ENCODE data around the gene ICA1. TPM values are rescaled to one million over a fixed set of nuclear protein-coding genes. Genes with fewer than 3 reads are reported as not detected.

The ICA1 gene
- total and polyA plus RNA-seq, 2 of the 4 experiments (the other 2 are of a cell fraction), result not detected

DNA sequence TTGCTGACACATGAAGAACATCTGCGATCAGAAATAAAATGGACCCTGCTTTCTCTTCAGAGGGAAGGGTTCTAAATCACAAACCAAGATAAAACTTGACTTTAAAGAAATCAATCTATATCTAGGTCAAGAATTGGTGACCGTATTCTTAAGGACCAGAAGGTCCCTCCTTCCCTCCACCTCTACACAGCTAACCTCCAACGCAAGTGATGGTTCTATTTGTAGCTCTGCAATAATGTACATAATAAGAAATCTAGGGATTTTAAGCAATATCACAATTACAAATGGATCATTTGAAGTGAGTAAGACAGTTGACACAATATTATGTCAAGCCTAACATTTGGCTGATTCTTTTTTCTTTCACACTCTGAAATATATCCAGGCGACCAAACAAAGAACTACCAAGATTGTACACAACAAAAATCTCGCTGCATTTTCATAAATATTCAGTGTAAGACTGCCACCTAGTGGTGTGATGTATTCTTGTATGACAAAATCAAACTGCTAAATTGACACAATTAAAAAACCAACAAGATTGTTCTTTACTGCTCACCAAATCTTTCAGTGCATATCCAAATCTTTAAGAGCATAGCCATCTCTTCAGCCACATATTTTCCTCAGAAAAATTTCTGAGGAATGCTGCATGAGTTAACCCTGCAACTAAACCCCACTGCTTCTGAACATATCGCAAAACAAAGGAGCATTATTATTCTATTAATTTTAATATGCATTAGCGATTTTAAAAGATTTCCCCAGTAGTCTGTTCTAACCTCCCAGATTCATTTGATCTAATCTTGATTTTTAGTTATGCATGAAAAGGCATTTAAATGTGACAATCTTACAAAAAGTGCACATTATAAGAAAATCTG lies 44.5 kb downstream of the ICA1 start:
- Histone ChIP-seq H3K79me1 (ENCODE audit: low read depth in 1 of 2, low read length in 2 of 2) (no peaks in the 10 kb centered on the region), H3K56ac (ENCODE audit: extremely low read depth, insufficient read depth, low read length) (no peak overlapping the region), H3K23ac (ENCODE audit: low read depth, low read length) (no peak overlapping the region), H3K9me1 (ENCODE audit: insufficient read depth, low read length) (no peaks in the 10 kb centered on the region), H3K4me1 (ENCODE audit: control insufficient read depth, insufficient read depth, low read length) (no peaks in the 10 kb centered on the region), H3K36me3 (ENCODE audit: control insufficient read depth, insufficient read depth, low read length) (no peaks in the 10 kb centered on the region), H2AK5ac (ENCODE audit: low read depth, low read length) (no peak overlapping the region), H3K9me3 (ENCODE audit: control insufficient read depth, insufficient read depth, low read length) (no peaks in the 10 kb centered on the region), H2BK120ac (ENCODE audit: low read depth, low read length) (no peak overlapping the region), H2BK5ac (ENCODE audit: low read depth, low read length, poor library complexity, severe bottlenecking) (no peak overlapping the region), H2AK9ac (replicated peaks; ENCODE audit: low read depth, low read length, poor library complexity) (no peak overlapping the region), H2BK15ac (ENCODE audit: low read depth, low read length) (no peak overlapping the region), H3K4me2 (ENCODE audit: low read depth, low read length) (no peak overlapping the region), H3K18ac (ENCODE audit: low read depth, low read length) (no peak overlapping the region), H2BK20ac (ENCODE audit: low read depth, low read length) (no peak overlapping the region), H4K91ac (ENCODE audit: insufficient read depth, low read depth, low read length) (no peak overlapping the region), H3K27ac (ENCODE audit: insufficient read depth, low read length) (no peak overlapping the region), H3K27me3 (ENCODE audit: control insufficient read depth, insufficient read depth, low read length) (no peaks in the 10 kb centered on the region), H4K5ac (ENCODE audit: low read depth, low read length) (no peak overlapping the region; the same call in 1 of the 2 replicates), H4K8ac (ENCODE audit: low read depth in 2 of 2, low read length in 2 of 2) (no peak overlapping the region), H4K20me1 (ENCODE audit: insufficient read depth, low read length) (no peaks in the 10 kb centered on the region), H3K9ac (ENCODE audit: low read depth, low read length) (no peak overlapping the region), H3K4me3 (ENCODE audit: insufficient read depth, low read depth, low read length) (no peak overlapping the region), H3K4ac (ENCODE audit: low read depth, low read length) (no peak overlapping the region), H3K14ac (replicated peaks; ENCODE audit: low read depth, low read length) (no peak overlapping the region), H2AFZ (replicated peaks; ENCODE audit: low read length, poor library complexity) (no peak overlapping the region)
- WGBS, 2 experiments (ENCODE audit: extremely low coverage in 2 of 2, insufficient read length in 1 of 2), result no CpG with 5 or more reads among the region's 7 CpGs
- DNase-seq, result peak; percentile 73
- BruUV-seq (replicated peaks), result no TSS peak
- POLR2A ChIA-PET (ENCODE audit: unreplicated experiment), result no interaction called here
- dilution Hi-C loops (cut with HindIII; ENCODE audit: low sequenced_read_pairs, unreplicated experiment), result no loop called here
- CTCF ChIA-PET, result interaction anchor here (0.6 to 1.0 kb wide), 5 partner anchors 9 to 793 kb away, joined by 3 to 5 read pairs (median 3); partner anchors contain the start of gene UMAD1
- in situ Hi-C loops (cut with MboI; ENCODE audit: low sequenced_read_pairs), result loop anchor here (5.0 to 25.0 kb wide), 4 partner anchors 555 to 1105 kb away; no protein-coding TSS in a partner anchor
- intact Hi-C loops (cut with micrococcal nuclease), result loop anchor here (1.0 to 2.0 kb wide), 8 partner anchors 456 to 1115 kb away; partner anchors contain the start of gene UMAD1
- ATAC-seq (ENCODE audit: low read depth), result peak; percentile 83
- no peak for TF ChIP-seq RCOR1 (IDR thresholded peaks at IDR 0.05; ENCODE audit: insufficient replicate concordance, low read length)
- TF ChIP-seq, protein P1, sequence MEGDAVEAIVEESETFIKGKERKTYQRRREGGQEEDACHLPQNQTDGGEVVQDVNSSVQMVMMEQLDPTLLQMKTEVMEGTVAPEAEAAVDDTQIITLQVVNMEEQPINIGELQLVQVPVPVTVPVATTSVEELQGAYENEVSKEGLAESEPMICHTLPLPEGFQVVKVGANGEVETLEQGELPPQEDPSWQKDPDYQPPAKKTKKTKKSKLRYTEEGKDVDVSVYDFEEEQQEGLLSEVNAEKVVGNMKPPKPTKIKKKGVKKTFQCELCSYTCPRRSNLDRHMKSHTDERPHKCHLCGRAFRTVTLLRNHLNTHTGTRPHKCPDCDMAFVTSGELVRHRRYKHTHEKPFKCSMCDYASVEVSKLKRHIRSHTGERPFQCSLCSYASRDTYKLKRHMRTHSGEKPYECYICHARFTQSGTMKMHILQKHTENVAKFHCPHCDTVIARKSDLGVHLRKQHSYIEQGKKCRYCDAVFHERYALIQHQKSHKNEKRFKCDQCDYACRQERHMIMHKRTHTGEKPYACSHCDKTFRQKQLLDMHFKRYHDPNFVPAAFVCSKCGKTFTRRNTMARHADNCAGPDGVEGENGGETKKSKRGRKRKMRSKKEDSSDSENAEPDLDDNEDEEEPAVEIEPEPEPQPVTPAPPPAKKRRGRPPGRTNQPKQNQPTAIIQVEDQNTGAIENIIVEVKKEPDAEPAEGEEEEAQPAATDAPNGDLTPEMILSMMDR (conservative IDR thresholded peaks at IDR 0.05; ENCODE audit: low read depth, low read length), result peak; percentile 70
- TF ChIP-seq RAD21 (IDR thresholded peaks at IDR 0.05; ENCODE audit: low read length), result peak; percentile 70
- TF ChIP-seq SMC3 (IDR thresholded peaks at IDR 0.05; ENCODE audit: low read depth, low read length), result peak; percentile 56
- no peak for TF ChIP-seq MAZ (IDR thresholded peaks at IDR 0.05; ENCODE audit: borderline replicate concordance, low read depth, low read length)
- TF ChIP-seq, protein P2, sequence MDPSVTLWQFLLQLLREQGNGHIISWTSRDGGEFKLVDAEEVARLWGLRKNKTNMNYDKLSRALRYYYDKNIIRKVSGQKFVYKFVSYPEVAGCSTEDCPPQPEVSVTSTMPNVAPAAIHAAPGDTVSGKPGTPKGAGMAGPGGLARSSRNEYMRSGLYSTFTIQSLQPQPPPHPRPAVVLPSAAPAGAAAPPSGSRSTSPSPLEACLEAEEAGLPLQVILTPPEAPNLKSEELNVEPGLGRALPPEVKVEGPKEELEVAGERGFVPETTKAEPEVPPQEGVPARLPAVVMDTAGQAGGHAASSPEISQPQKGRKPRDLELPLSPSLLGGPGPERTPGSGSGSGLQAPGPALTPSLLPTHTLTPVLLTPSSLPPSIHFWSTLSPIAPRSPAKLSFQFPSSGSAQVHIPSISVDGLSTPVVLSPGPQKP (IDR thresholded peaks at IDR 0.05; ENCODE audit: borderline replicate concordance, low read depth, low read length), result no peak
- 0 out of 2 replicates have a peak, but pooled peaks have one; percentile 32 for TF ChIP-seq MAFK (IDR thresholded peaks at IDR 0.05; ENCODE audit: low read depth, low read length)

All from IMR-90 (cell line).